HG03558 (cell line): ENCODE measurements around the gene SLC35D2.
"Not testable (repeated sequence)": the region's sequence is repeated elsewhere in the genome, so short reads cannot be mapped to it uniquely, and the experiment has no call there.

Experiments used
- ATAC-seq: cut with Tn5 transposase; IDR thresholded peaks from one replicate; pipeline ENCODE4 v1.9.1; 2021; ENCODE audit warnings: moderate number of reproducible peaks; ENCODE audit not compliant: unreplicated experiment; ENCODE audit errors: extremely low read depth

SLC35D2 gene

DNA sequence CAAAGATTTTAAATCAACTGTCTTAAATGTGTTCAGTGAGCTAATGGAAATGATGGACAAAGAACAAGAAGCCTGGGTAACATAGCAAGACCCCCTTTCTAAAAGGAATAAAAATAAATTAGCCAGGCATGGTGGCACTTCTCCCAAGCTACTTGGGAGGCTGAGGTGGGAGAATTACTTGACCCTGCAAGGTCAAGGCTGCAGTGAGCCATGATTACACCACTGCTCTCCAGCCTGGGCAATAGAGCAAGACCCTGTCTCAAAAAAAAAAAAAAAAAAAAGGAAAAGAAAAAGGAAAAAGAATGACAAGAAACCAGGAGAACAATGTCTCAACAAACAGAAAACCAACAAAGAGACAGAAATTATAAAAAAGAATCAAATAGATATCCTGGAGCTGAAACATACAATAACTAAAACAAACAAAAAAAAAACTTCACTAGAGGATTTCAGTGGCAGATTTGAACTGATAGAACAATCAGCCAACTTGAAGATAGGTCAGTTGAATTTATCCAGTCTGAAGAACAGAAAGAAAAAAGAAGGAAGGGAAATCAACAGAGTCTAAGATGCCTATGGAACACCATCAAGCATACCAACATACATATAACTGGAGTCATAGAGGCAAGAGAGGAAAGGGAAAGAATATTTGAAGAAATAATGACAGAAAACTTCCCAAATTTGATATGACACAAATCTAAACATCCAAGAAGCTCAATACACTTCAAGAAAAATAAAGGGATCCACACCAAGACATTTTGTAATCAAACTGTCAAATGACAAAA is 16.8 kb upstream of the SLC35D2 start:
- ATAC-seq = no peak

DNA sequence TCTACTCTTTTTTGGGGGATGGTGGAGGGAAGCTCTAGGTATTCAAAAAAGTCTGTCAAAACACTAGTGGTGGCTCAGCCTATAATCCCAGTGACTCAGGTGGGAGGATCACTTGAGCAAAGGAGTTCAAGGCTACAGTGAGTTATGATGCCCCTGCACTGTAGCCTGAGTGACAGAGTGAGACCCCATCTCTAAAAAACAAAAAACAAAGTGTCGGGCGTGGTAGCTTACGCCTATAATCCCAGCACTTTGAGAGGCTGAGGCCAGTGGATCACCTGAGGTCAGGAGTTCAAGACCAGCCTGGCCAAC is 15.8 kb upstream of the SLC35D2 start:
- ATAC-seq = no peak

DNA sequence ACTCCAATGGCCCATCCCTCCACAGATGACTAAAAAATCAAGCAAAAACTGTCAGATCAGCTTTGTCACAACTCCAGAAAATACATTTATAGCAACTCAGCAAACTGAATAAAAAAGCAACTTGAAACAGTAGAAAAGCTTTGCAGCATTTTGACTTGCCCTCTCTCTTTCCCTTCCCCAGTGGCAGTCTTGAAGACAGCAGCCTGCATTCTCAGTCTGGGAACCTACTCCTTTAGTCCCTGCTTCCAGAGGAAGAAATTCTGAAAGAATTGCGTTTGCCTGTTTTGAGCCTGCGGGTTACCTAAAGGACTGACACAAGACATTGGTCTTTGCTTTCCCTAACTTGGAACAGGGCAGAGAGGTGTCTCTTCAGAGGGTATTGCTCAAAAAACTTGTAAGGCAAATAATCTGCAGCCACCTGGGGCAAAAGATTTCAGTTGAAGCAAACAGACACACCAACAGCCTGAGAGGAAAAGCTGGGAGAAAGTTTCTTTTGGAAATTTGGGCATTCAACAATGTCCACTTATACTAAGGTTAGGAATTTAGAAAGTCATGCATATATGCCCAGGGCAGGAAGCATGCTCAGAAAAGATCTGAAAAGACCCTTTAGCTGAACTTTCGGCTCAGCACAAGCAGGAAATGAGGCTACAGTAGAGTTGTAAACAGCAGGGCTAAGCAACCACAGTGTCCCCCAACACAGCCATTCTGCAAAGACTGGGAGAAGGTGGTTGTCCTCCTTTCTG is 15.2 kb upstream of the SLC35D2 start:
- no peak for ATAC-seq

DNA sequence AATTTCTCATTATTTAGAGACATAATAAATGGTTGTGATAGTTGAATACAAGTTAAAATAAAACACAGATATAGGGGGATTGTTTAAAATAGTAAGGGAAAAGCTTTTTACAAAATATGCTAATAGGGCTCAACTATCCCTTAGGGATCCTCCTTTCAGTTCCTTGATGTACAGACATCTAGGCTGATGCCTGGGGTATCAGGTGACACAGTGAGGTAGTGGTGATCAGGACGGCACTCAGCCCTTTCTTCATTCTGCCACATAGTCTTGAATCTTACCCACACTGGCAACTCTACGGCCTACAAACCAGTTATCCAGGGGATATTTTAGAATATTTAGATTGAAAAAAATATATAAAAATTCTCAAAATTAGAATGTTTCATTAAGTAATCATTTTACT is 12.5 kb upstream of the SLC35D2 start:
- no peak for ATAC-seq

DNA sequence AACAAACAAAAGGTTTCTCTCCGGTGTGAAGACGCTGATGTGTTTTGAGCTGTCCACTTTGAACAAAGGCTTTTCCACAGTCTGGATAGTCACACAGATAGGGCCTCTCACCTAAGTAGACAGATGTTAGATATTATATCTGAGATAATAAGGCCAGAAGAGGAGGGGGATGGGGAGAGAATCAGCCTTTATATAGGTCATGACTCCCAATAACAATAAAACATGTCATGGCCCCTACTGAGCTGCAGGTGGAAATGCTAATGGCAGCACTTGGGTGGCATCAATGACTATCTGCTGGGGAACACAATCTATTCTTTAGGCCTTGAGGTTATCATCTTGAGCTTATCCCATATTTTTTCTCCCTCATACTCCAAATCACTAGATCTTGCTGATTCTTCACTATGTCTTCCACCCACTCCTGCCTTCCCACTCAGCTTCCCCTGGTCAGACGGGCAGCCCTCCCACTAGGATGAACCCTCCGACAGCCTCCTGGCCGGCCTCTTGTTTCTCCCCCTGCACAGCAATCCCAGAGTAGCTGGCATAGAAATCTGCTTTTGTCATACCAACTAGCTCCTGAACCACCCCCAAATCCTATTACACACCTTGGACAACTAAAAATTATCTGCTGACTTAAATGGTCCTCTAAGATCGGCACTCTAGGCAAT is 11.5 kb upstream of the SLC35D2 start:
- ATAC-seq = no peak

DNA sequence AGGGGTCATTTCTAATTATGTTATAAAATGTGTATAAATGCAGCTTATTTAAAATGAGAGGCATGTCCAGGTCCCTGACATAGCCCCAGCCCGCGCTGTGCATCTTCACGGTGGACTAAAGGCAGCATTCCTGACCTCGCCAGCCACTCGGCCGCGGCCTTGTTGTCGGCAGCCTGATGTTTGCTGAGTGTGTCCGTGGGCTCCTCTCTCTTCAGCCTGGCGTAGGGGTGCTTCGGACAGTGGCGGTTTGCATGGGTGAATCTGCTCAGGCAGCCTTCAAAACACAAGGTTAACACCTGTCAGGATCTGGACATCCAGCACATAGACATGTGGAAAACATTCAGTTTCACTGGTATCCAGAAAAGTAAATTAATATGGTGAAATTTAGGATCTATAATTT is 8.8 kb upstream of the SLC35D2 start:
- ATAC-seq = no peak

DNA sequence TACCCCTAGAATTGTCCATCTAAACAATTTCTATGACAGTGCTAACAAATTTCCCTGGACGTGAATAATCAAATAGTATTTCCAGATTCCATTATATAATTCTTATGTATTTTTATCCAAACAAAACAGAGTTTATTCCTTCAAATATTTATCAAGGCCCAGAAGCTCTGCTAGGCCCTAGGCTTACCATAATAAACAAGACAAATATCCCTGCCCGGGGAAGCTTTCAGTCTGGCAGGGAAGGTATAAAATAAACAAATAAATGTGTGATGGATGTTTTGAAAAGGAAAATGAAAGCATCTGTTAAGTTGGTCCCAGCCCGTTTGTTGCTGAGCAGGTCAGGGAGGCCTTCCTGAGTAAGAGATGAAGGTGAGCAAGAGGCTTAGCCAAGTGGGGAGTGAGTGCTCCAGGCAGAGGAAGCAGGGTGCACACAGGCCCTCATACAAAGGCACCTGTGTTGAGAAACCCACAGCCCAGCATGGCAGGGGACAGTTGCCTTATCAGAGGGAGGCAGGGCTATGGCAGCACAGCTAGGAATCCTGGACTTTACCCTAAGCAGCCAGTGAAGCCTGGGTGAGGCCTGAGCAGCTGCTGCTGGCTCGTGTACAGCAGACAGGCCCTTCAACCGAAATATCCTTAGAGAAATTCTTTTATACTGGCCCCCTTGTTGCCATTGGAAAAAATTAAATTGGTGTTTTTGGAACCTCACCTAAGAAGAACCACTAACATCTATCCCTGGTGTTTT is 7.7 kb upstream of the SLC35D2 start:
- ATAC-seq = no peak

DNA sequence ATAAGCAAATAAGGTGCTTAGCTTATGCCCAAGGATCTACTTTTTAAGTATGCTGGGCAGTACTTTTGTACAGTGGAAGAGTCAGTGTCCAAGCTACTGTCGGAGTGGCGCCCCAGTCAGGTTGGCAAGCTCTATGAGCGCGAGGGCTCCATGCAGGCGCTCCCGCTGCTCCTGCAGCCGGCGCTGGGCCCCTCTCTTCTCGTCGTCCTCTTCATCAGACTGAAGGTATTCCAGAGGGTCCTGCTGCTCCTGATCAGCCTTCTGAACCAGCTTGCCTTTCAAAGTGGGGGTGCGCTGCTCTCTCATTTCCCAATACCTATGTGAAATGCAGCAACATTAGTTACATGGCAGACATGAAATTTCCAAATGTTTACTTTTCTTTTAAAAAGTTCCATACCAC is 4.6 kb upstream of the SLC35D2 start:
- ATAC-seq = no peak

DNA sequence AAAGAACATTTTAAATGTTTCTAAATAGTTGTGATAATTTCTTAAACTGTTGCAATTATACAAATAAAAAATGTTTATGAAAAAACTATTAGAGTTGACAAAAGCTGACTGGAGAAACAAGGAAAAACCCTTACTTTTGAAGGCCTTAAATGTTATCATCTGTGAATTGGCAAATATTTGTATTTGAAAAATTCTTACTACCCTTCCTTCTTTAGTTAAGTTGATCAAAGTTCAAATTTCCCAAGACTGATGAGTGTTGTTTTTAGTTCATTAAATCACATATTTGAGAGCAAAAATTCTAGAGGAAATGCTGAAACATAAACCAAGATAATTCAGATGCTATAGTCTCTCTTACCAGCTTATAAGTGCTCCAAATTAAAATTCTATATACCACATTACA is 2.6 kb upstream of the SLC35D2 start:
- ATAC-seq = no peak

DNA sequence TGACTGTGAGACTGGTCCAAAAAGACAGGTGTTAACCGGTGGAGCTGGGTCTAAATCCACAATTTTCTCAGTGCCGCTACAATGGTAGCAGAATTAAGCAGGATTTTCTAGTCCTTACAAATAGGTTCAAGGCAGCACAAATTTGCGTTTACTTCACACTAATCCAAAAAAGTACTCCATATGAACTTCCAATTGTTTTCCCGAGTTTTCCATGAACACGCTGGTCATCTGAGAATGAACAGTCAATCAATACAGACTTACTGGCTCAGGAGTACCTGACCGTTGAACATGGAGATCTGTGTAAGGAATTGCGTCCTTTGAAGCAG is 709 bp downstream of the SLC35D2 start:
- no peak for ATAC-seq

DNA sequence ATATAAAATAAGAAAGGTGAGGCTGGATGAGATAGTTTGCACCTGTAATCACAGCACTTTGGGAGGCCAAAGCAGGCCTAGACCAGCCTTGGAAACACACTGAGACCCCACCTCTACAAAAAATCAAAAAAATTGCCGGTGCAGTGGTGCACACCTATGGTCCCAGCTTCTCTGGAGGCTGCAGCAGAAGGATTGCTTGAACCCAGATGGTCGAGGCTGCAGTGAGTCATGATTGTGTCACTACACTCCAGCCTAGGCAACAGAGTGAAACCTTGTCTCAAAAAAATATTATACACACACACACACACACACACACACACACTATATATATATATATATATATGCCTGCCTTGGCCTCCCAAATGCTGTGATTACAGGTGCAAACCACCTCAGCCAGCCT is 1.3 kb downstream of the SLC35D2 start:
- ATAC-seq = no peak

DNA sequence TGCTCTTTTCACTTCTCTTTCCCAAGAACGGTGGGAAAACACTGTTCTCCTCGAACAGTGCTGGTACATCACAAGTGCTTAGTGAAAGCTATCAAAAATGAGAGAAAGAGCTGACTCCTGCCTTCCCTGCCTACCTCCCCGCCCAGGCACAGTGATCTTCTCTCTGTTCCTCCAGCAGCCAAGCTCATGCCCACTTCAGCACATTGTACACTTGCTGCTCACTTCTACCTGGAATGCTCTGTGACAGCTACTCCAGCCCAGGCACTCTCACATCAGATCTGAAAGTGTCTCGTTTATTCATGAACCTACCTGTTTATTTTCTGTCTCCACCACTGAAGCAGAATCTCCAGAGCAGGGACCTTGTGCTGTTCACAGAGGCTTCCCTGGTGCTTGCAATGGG is 1.8 kb downstream of the SLC35D2 start:
- ATAC-seq = no peak

DNA sequence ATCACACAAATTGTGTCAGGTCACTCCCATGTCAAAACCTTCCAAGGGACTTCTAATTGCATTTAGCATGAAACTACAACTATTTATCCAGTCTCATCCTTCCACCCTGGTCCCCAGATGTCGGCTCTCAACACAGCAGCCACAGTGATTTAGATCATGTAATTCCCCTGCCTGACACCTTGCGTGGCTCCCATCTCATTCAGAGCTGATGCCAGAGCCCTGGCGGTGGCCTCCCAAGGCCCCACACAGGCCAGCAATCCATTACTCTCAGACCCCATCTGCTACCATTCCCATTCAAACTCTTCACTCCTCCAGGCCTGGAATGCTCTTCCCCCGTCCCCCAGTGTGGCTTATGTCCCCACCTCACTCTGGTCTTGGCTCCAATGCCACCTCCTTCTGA is 2.4 kb downstream of the SLC35D2 start:
- ATAC-seq = no peak

DNA sequence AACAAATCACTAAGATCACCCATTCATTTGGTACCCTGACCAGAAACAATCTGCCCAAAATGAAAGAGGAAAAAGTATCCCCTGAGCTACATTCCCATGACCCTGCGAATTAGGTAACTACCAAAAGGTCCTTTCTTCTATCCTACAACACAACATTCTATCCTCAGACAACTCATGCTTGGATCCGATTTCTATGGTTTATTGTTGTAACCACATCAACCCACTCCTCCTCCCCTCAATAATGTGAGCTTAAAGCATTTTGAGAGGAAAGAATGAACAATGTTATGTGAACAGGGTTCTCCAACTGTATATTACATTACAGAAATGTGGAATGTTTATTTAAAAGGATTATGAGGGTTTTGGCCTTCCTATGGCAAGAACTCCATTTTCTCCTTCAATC is 4.0 kb downstream of the SLC35D2 start:
- no peak for ATAC-seq

DNA sequence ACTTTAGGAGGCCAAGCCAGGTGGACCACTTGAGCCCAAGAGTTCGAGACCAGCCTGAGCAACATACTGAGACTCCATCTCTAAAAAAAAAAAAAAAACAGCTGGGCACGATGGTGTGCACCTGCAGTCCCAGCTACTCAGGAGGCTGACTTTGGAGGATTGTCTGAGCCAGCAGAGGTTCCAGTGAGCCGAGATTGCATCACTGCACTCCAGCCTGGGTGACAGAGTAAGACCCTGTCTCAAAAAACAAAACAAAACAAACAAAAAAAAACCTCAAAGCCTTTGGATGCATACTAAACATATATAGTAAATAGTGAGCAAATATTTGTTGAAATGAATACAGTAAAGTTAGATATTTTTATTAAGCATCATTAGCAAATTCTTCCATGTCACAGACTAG is 5.3 kb downstream of the SLC35D2 start:
- no peak for ATAC-seq

DNA sequence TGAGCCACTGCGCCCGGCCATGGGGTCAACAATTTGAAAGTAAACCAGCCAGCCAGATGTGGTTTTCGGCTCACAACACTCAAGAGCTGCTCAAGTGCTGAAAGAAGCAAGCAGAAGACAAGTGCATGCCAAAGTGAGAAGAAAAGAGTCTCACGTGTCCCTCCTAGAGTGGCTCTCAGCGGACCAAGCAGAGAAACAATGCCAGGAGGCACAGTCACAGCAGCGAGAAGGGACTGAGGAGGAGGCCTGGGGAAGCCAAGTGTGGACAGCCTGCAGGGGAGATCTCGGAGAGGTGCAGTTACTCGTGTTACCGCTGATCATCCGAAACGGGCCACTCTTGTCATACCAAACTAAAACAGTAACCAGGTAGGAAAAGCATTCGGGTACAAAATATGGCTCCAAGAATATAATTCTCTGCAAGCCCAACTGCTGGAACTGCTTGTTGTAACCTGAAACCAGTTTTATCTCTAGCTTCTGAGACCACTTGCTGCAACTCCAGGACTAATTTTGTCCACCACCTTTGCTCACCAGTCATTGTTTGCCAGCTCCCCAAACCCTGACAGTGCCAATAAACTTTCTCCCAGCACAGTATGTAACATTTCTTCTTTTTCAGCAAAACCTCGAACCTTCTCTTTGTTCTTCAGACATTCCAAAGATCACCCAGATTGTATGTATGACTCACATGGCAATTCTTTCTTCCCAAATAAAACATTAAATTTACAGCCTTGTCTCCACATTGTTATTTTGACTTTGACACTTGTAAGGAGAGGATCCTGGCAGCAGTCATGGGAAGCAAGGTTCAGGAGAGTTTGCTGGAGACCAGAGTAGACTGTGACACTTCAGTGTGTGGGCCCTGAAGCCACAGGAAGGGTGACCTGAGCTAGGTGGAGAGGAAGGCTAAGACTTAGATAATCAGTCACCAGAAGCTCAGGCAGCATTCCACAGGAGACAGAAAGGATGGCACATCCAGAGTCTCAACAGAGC is 6.3 kb downstream of the SLC35D2 start:
- ATAC-seq = no peak

DNA sequence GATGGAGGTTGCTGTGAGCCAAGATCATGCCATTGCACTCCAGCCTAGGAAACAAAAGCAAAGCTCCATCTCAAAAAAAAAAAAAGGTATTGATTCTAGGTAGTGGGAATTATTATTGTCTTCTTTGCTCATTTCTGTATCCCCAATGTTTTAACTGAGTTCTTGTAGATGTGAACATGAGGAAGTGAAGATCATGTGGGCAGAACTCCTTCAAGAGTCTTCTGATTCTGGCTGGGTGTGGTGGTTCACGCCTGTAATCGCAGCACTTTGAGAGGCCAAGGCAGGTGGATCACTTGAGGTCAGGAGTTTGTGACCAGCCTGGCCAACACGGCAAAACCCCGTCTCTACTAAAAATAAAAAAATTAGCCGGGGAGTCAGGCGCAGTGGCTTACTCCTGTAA is 8.0 kb downstream of the SLC35D2 start:
- not testable (repeated sequence) for ATAC-seq

DNA sequence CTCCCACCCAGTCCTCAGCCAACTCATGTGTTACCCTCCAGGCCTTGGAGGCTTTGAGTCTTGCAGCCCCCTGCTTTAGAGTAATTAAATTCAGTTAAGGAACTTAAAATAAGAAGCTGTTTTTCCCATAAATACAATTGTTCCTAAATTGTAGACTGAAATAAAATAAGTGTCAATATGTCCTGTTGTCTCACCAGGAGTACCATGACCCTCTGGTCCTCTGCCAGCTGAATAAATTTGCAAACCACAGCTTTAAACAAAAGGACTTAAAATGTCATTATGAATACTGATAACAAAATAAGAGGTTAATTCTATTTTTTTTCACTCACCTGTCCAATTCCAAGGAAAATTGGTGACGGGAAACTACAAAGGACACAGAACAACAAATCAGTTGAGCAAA is 15.6 kb downstream of the SLC35D2 start:
- ATAC-seq = no peak

DNA sequence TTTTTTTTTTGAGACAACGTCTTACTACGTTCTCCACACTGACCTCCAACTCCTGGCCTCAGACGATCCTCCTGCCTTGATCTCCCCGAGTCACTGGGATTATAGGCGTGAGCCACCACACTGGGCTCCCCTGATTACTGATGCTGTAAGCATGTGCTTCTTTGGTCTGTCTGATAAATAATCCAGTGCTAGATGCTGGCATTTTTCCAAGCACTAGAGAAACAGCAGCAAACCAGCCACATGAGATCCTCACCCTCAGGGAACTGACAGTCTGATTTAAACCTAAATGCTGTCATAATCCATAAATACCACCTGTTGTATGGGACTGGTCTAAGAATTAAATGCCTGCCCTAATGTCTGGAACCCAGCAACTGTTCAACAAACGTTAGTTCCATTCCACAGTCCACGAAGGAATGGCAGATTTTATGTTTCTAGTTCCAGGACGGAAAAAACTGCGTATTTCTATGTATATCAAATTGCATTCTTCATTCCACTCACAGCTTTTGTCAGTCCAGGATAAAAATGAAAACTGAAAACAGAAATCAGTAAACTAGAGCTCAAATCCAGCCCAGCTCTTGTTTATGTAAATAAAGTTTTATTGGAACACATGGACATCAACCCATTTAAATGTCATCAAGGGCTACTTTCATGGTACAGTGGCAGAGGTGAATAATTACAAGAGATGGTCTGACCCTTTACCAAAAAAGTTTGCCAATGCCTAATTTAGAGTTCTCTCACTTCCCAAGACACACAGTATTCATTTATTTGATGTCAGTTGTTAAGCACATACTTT is 20.1 kb downstream of the SLC35D2 start:
- no peak for ATAC-seq
